ENCODE data around the gene CELA2A. TPM values are rescaled to one million over a fixed set of nuclear protein-coding genes. Genes with fewer than 3 reads are reported as not detected.

CELA2A gene
- total RNA-seq, 4 donors from 2014 or later, result not detected

DNA sequence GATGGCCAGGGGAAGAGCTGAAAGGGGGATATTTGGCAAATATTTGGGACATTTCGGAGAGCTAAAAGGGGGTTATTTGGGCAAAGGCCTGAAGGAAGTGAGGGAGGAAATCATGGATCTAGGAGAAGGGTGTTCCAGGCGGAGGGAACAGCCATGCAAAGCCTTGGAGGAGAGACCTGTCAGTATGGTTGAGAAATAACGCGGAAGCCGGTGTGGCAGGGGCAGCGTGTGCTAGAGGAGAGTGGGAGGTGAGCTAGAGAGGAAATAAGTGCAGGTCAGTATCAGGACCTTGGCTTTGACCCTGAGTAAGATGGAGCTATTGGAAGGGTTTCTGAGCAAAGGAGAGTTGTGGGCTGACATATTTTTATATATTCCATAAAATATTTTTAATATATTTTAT is 15.3 kb upstream of the CELA2A start:
- H3K27me3 ChIP-seq, result no peaks in the 10 kb centered on the region
- intact Hi-C loops (cut with DNase I; ENCODE audit: low total_unique reads) (no loop called here), in situ Hi-C loops (cut with MboI; ENCODE audit: low sequenced_read_pairs in 4 of 4) (loop anchor here in 2 of 4 donors (25.0 kb wide), 2 partner anchors 304 to 329 kb away; no protein-coding TSS in a partner anchor)
- DNase-seq, result no peak
- no peak overlapping the region for H3K4me3 ChIP-seq
- no peaks in the 10 kb centered on the region for H3K4me1 ChIP-seq
- H3K36me3 ChIP-seq, result no peaks in the 10 kb centered on the region
- no peak overlapping the region for H3K27ac ChIP-seq
- H3K9me3 ChIP-seq, result no peaks in the 10 kb centered on the region
- TF ChIP-seq, protein P1, sequence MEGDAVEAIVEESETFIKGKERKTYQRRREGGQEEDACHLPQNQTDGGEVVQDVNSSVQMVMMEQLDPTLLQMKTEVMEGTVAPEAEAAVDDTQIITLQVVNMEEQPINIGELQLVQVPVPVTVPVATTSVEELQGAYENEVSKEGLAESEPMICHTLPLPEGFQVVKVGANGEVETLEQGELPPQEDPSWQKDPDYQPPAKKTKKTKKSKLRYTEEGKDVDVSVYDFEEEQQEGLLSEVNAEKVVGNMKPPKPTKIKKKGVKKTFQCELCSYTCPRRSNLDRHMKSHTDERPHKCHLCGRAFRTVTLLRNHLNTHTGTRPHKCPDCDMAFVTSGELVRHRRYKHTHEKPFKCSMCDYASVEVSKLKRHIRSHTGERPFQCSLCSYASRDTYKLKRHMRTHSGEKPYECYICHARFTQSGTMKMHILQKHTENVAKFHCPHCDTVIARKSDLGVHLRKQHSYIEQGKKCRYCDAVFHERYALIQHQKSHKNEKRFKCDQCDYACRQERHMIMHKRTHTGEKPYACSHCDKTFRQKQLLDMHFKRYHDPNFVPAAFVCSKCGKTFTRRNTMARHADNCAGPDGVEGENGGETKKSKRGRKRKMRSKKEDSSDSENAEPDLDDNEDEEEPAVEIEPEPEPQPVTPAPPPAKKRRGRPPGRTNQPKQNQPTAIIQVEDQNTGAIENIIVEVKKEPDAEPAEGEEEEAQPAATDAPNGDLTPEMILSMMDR (IDR thresholded peaks at IDR 0.05 in 4 of 5, conservative IDR thresholded peaks at IDR 0.05 in 1 of 5), result no peak
- no peak for TF ChIP-seq POLR2A (IDR thresholded peaks at IDR 0.05)
- ATAC-seq, result no peak

DNA sequence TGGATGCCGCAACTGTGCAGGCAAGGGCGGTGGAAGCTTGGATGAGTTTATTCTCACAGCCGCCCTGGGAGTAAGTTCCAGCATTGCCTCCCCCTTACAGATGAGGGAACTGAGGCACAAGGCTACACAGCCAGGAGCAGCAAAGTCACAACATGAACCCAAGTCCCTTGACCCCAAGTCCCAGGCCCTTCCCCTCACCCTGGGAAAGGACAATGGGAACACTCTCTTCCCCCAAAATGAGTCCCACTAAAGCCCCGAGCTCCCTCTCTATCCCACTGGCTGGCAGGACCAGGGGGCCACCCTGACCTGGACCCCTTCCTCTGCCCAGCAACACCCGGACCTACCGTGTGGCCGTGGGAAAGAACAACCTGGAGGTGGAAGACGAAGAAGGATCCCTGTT is 14.4 kb upstream of the CELA2A start:
- ATAC-seq (no peak), DNase-seq (no peak)
- no peak overlapping the region for H3K27ac ChIP-seq
- TF ChIP-seq POLR2A (IDR thresholded peaks at IDR 0.05), result no peak
- TF ChIP-seq, protein P1 (IDR thresholded peaks at IDR 0.05 in 4 of 5, conservative IDR thresholded peaks at IDR 0.05 in 1 of 5), result no peak
- no peaks in the 10 kb centered on the region for H3K27me3 ChIP-seq
- no peak overlapping the region for H3K4me3 ChIP-seq
- no peaks in the 10 kb centered on the region for H3K36me3 ChIP-seq
- intact Hi-C loops (cut with DNase I; ENCODE audit: low total_unique reads), result no loop called here
- in situ Hi-C loops (cut with MboI; ENCODE audit: low sequenced_read_pairs in 4 of 4), result loop anchor here in 2 of 4 donors (25.0 kb wide), 2 partner anchors 305 to 330 kb away; no protein-coding TSS in a partner anchor
- H3K4me1 ChIP-seq, result no peaks in the 10 kb centered on the region
- H3K9me3 ChIP-seq, result no peaks in the 10 kb centered on the region

DNA sequence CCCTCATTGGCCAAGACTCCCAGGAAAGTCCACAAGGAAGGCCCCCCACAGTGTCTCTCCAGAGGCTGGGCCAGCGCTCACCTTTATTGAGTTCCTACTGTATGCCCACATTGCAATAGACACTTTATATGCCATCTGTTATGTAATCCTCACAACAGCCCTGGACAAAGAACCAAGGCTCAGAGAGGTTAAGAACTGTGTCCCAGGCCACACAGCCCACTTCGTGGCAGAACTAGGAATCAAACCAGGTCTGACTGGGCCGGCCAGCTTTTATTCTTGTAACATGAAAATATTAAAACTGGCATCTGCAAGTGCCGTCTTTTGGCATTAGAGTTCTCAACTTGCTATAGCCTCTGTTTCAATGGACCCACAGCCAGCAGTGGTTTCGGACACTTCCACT is 13.8 kb upstream of the CELA2A start:
- no peaks in the 10 kb centered on the region for H3K36me3 ChIP-seq
- no peaks in the 10 kb centered on the region for H3K9me3 ChIP-seq
- H3K27ac ChIP-seq, result no peak overlapping the region
- in situ Hi-C loops (cut with MboI; ENCODE audit: low sequenced_read_pairs in 4 of 4) (loop anchor here in 2 of 4 donors (25.0 kb wide), 2 partner anchors 305 to 330 kb away; no protein-coding TSS in a partner anchor), intact Hi-C loops (cut with DNase I; ENCODE audit: low total_unique reads) (no loop called here)
- H3K4me1 ChIP-seq, result no peaks in the 10 kb centered on the region
- DNase-seq (no peak), ATAC-seq (no peak)
- TF ChIP-seq, protein P1 (IDR thresholded peaks at IDR 0.05 in 4 of 5, conservative IDR thresholded peaks at IDR 0.05 in 1 of 5), result no peak
- no peak for TF ChIP-seq POLR2A (IDR thresholded peaks at IDR 0.05)
- no peak overlapping the region for H3K4me3 ChIP-seq
- no peaks in the 10 kb centered on the region for H3K27me3 ChIP-seq

DNA sequence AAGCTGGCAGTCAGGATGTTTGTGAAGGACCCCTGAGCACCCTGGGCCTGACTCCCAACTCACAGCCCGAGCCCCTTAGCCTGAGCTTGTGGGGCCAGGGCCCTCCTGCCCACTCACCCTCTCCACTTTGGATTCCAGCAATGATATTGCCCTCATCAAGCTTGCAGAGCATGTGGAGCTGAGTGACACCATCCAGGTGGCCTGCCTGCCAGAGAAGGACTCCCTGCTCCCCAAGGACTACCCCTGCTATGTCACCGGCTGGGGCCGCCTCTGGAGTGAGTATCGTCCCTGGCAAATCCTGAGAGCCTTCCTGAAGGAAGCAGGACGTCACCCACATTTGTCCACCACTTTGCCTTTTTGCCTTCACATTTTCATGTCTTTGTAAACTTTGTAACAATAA is 13.3 kb upstream of the CELA2A start:
- in situ Hi-C loops (cut with MboI; ENCODE audit: low sequenced_read_pairs in 4 of 4) (loop anchor here in 2 of 4 donors (25.0 kb wide), 2 partner anchors 306 to 331 kb away; no protein-coding TSS in a partner anchor), intact Hi-C loops (cut with DNase I; ENCODE audit: low total_unique reads) (no loop called here)
- Histone ChIP-seq H3K36me3 (no peaks in the 10 kb centered on the region), H3K9me3 (no peaks in the 10 kb centered on the region), H3K4me1 (no peaks in the 10 kb centered on the region), H3K27ac (no peak overlapping the region), H3K27me3 (no peaks in the 10 kb centered on the region), H3K4me3 (no peak overlapping the region)
- no peak for ATAC-seq
- DNase-seq, result no peak
- TF ChIP-seq, protein P1 (IDR thresholded peaks at IDR 0.05 in 4 of 5, conservative IDR thresholded peaks at IDR 0.05 in 1 of 5), result no peak
- no peak for TF ChIP-seq POLR2A (IDR thresholded peaks at IDR 0.05)

Measured in gastrocnemius medialis (tissue), 4 donors.